Liver (tissue), 9 donors: ENCODE results near the gene ASF1B. TPM values are rescaled to one million over a fixed set of nuclear protein-coding genes. Genes with fewer than 3 reads are reported as not detected.

Experiments used
- DNase-seq: peaks from one replicate; pipeline ENCODE4 v3.0.0-alpha.2; 2017; ENCODE audit warnings: low spot score
- H3K27ac ChIP-seq, 2 donors: one replicate each; pipeline ENCODE4 v1.7.0; 2013; ENCODE audit warnings: inconsistent platforms in 2 of 2, low read length in 2 of 2, control low read depth in 1 of 2, low read depth in 1 of 2, mild to moderate bottlenecking in 1 of 2
- H3K27me3 ChIP-seq, 4 donors: one replicate each; pipeline versions ENCODE4 v1.6.1 to v1.7.0; 2013; ENCODE audit warnings: low read length in 3 of 4, inconsistent platforms in 1 of 4, mild to moderate bottlenecking in 1 of 4, moderate library complexity in 1 of 4; ENCODE audit not compliant: control insufficient read depth in 4 of 4, insufficient read depth in 4 of 4
- H3K36me3 ChIP-seq, 4 donors: one replicate each; pipeline versions ENCODE4 v1.6.1 to v1.7.0; 2013; ENCODE audit warnings: low read length in 3 of 4, mild to moderate bottlenecking in 3 of 4, low read depth in 1 of 4, moderate library complexity in 1 of 4; ENCODE audit not compliant: control insufficient read depth in 4 of 4, insufficient read depth in 3 of 4
- H3K4me1 ChIP-seq, 4 donors: one replicate each; pipeline versions ENCODE4 v1.6.1 to v1.7.0; 2013; ENCODE audit warnings: low read length in 3 of 4, mild to moderate bottlenecking in 3 of 4, moderate library complexity in 1 of 4; ENCODE audit not compliant: control insufficient read depth in 4 of 4, insufficient read depth in 4 of 4
- H3K4me3 ChIP-seq, 3 donors: one replicate each; pipeline versions ENCODE4 v1.6.1 to v1.7.0; 2013; ENCODE audit warnings: low read length in 3 of 3, control low read depth in 1 of 3, low read depth in 1 of 3, mild to moderate bottlenecking in 1 of 3
- H3K9ac ChIP-seq, 2 donors: one replicate each; pipeline ENCODE4 v1.7.0; 2013; ENCODE audit warnings: low read length in 2 of 2, mild to moderate bottlenecking in 2 of 2, moderate library complexity in 2 of 2, control low read depth in 1 of 2, low read depth in 1 of 2
- H3K9me3 ChIP-seq, 4 donors: one replicate each; pipeline versions ENCODE4 v1.6.1 to v1.7.0; 2013; ENCODE audit warnings: low read length in 3 of 4; ENCODE audit not compliant: control insufficient read depth in 4 of 4
- CTCF ChIP-seq: fragments of 150-350 bp; IDR thresholded peaks from 2 replicates; pipeline ENCODE4 v1.5.1; 2017; ENCODE audit warnings: improper control_type of control experiment, low read depth, low read length; ENCODE audit not compliant: missing input control
- EGR1 ChIP-seq, 2 donors: IDR thresholded peaks; 2 replicates each; pipeline ENCODE4 v1.6.1; 2016 to 2018; ENCODE audit warnings: antibody characterized with exemption in 2 of 2, low read depth in 2 of 2
- FOXA2 ChIP-seq: IDR thresholded peaks from 2 replicates; pipeline ENCODE4 v1.6.1; 2016; ENCODE audit warnings: antibody characterized with exemption
- HNF4A ChIP-seq, 2 donors: conservative IDR thresholded peaks; 2 replicates each; pipeline ENCODE4 v1.6.1; 2016; ENCODE audit warnings: antibody characterized with exemption in 2 of 2, mild to moderate bottlenecking in 2 of 2
- HNF4G ChIP-seq: IDR thresholded peaks from 2 replicates; pipeline ENCODE4 v1.6.1; 2016; ENCODE audit warnings: antibody characterized with exemption
- JUND ChIP-seq, 2 donors: IDR thresholded peaks; 2 replicates each; pipeline ENCODE4 v1.6.1; 2016; ENCODE audit warnings: antibody characterized with exemption in 2 of 2
- MAX ChIP-seq: IDR thresholded peaks from 2 replicates; pipeline ENCODE4 v1.6.1; 2016; ENCODE audit warnings: antibody characterized with exemption
- NR2F2 ChIP-seq: IDR thresholded peaks from 2 replicates; pipeline ENCODE4 v1.6.1; 2016; ENCODE audit warnings: antibody characterized with exemption
- REST ChIP-seq: IDR thresholded peaks from 2 replicates; pipeline ENCODE4 v1.6.1; 2016; ENCODE audit warnings: antibody characterized with exemption, mild to moderate bottlenecking
- RXRA ChIP-seq, 2 donors: IDR thresholded peaks; 2 replicates each; pipeline ENCODE4 v1.6.1; 2017 to 2018; ENCODE audit warnings: antibody characterized with exemption in 2 of 2, mild to moderate bottlenecking in 1 of 2
- SP1 ChIP-seq: IDR thresholded peaks from 2 replicates; pipeline ENCODE4 v1.6.1; 2018; ENCODE audit warnings: antibody characterized with exemption, mild to moderate bottlenecking
- TAF1 ChIP-seq: conservative IDR thresholded peaks from 2 replicates; pipeline ENCODE4 v1.6.1; 2016; ENCODE audit warnings: antibody characterized with exemption, mild to moderate bottlenecking
- YY1 ChIP-seq: IDR thresholded peaks from 2 replicates; pipeline ENCODE4 v1.6.1; 2016; ENCODE audit warnings: antibody characterized with exemption, mild to moderate bottlenecking
- WGBS: extraction: QIAGEN DNeasy Blood & Tissue Kit; methylation state at CpG from one replicate; pipeline ENCODE4 v1.1.7; 2013; 5-methylcytosine and 5-hydroxymethylcytosine counted together
- polyA plus RNA-seq, 2 donors: library from polyadenylated mRNA; stranded (reverse) in 1 of 2; unstranded in 1 of 2; fragments of 200-250 nt in 1 of 2; fragments of >200 nt in 1 of 2; fragmentation: Nextera tagmentation in 1 of 2; extraction: Ambion mirVana in 1 of 2; gene quantifications; one replicate each; pipeline versions ENCODE4 v1.2.1 to v1.2.3, GENCODE V29; 2013 to 2015
- total RNA-seq, 2 donors: library from RNA; depleted of rRNA; stranded (reverse); fragments of >200 nt; gene quantifications; one replicate each; pipeline ENCODE4 v1.2.3, GENCODE V29; 2014
- TF ChIP-seq, protein P1 (sequence below): IDR thresholded peaks from 2 replicates; pipeline ENCODE4 v1.6.1; 2016; ENCODE audit warnings: antibody characterized with exemption
- donor health status: healthy.
- donor health status: healthy.
- donor health status: healthy.
- donor health status: healthy.
- donor health status: healthy.

ASF1B gene
- total and polyA plus RNA-seq, 4 donors = 0.25 to 20.5 (median 1.6) TPM

DNA sequence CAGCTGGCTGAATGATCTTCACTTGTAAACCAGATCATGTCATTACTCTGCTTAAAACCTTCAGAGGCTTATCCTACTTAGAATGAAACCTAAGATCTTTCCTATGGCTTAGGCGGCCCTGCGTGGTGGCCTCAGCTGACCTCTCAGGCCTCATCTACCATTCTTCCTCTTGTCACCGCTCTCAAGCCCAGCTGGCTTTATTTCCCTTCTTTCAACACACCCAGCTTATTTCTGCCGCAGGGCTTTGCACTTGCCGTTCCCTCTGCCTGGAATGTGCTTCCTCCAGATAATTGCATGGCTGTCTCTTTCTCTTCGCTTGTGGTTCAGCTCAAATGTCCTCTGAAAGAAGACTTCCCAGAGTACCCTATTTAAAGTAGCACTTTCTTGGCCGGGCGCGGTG lies 3.6 kb upstream of the ASF1B start:
- Histone ChIP-seq H3K27ac (peak overlapping the region in 1 of 2 donors; percentile 25), H3K27me3 (no peaks in the 10 kb centered on the region), H3K9me3 (no peaks in the 10 kb centered on the region), H3K4me3 (no peak overlapping the region), H3K9ac (no peak overlapping the region), H3K36me3 (no peaks in the 10 kb centered on the region), H3K4me1 (peaks cover 3 to 14% (median 6%) of the 10 kb centered on the region in 4 donors)
- WGBS = 71% methylated on average over 9 of the region's 9 CpGs
- no peak for DNase-seq
- TF ChIP-seq FOXA2 = no peak
- TF ChIP-seq NR2F2 = peak; percentile 27
- TF ChIP-seq RXRA (IDR thresholded peaks at IDR 0.05) = peak; percentile 15 to 48
- TF ChIP-seq, protein P1, sequence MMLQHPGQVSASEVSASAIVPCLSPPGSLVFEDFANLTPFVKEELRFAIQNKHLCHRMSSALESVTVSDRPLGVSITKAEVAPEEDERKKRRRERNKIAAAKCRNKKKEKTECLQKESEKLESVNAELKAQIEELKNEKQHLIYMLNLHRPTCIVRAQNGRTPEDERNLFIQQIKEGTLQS = no peak
- peak; percentile 21 for TF ChIP-seq SP1
- peak; percentile 13 for TF ChIP-seq MAX
- TF ChIP-seq YY1 = peak; percentile 31

DNA sequence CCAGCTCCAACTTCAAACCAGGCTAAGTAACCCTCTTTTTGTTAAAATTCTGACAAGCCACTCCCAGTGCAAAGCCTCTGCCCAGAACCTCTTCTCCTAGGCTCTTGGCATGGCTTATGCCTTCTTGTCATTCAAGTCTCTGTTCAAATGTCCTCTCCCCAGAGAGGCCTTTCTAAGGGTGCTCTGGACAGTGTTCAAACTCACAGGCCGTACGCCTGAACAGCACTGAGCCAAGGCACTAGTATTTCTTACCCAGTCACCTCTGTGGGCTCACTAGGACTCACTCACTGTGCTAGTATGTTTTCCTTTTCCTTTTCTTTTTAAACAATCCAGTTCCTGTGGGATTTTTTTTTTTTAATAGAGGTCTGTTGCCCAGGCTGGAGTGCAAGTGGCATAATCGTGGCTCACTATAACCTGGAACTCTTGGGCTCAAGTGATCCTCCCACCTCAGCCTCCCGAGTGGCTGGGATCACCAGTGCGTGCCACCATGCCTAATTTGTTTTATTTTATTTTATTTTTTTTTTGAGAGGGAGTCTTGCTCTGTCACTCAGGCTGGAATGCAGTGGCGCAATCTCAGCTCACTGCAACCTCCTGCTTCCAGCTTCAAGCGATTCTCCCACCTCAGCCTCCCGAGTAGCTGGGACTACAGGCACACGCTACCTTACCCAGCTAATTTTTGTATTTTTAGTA lies 2.3 kb upstream of the ASF1B start:
- Histone ChIP-seq H3K9me3 (no peaks in the 10 kb centered on the region), H3K4me3 (no peak overlapping the region), H3K4me1 (peaks cover 3 to 14% (median 6%) of the 10 kb centered on the region in 4 donors), H3K27me3 (no peaks in the 10 kb centered on the region), H3K9ac (no peak overlapping the region), H3K27ac (no peak overlapping the region), H3K36me3 (no peaks in the 10 kb centered on the region)
- WGBS = 89% methylated on average over 9 of the region's 9 CpGs
- TF ChIP-seq FOXA2 (no peak), REST (no peak), HNF4G (no peak), JUND (IDR thresholded peaks at IDR 0.05) (no peak), CTCF (no peak), EGR1 (IDR thresholded peaks at IDR 0.05; ENCODE audit: low read depth in 2 of 2) (no peak), TAF1 (no peak), MAX (no peak), YY1 (no peak), HNF4A (conservative IDR thresholded peaks at IDR 0.05) (no peak), NR2F2 (no peak), RXRA (IDR thresholded peaks at IDR 0.05) (no peak), SP1 (no peak)
- TF ChIP-seq, protein P1 = no peak
- no peak for DNase-seq
